ENCODE results near the gene SNTB2. TPM values are rescaled to one million over a fixed set of nuclear protein-coding genes. Genes with fewer than 3 reads are reported as not detected.

SNTB2 gene
- total and polyA plus RNA-seq, 2 of the 8 experiments (the other 6 are each of a cell fraction or from before 2014, with no cell fraction given), result 6.0 to 16.1 TPM

DNA sequence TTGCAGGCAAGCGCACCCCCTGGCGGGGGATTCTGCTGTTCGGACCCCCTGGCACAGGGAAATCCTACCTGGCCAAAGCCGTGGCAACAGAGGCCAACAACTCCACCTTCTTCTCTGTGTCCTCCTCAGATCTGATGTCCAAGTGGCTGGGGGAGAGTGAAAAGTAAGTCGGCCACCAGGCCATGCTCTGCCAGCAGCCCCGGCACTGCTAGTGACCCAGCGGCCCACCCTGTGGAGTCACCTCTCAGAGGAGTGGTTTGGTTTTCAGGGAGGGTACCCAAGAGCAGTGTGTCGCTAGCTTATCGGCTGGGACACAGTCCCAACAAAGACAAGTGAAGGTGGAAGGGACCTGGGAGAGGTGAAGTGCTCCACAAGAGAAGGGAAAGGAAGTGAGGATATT lies 132.4 kb downstream of the SNTB2 start:
- Histone ChIP-seq H3K4ac (replicated peaks; ENCODE audit: insufficient read length, low read depth, low read length) (no peak overlapping the region), H4K91ac (replicated peaks; ENCODE audit: insufficient read length, low read length) (no peak overlapping the region), H2BK120ac (replicated peaks; ENCODE audit: low read depth, low read length) (no peak overlapping the region), H3K79me1 (ENCODE audit: low read depth, low read length) (peaks cover 4% of the 10 kb centered on the region), H4K5ac (ENCODE audit: insufficient read length, low read depth, low read length) (no peak overlapping the region), H2BK5ac (ENCODE audit: low read depth, low read length) (no peak overlapping the region), H3K4me3 (ENCODE audit: extremely low read depth in 1 of 4, insufficient read depth in 2 of 4, low read depth in 3 of 4, low read length in 4 of 4) (no peak overlapping the region), H3K23ac (ENCODE audit: insufficient read length) (no peak overlapping the region), H3K14ac (ENCODE audit: insufficient read length) (no peak overlapping the region), H2AK5ac (ENCODE audit: low read depth, low read length) (no peak overlapping the region), H3K4me1 (replicated peaks in 1 of 4; ENCODE audit: control insufficient read depth in 3 of 4, insufficient read depth in 4 of 4, low read length in 3 of 4) (no peaks in the 10 kb centered on the region), H2AFZ (ENCODE audit: low read length) (no peak overlapping the region), H3K9me3 (ENCODE audit: insufficient read depth in 2 of 2, low read depth in 1 of 2, low read length in 1 of 2) (no peaks in the 10 kb centered on the region), H3K56ac (replicated peaks; ENCODE audit: insufficient read length, low read depth, low read length) (no peak overlapping the region), H2BK12ac (ENCODE audit: low read depth, low read length) (no peak overlapping the region), H4K8ac (ENCODE audit: extremely low read depth, insufficient read depth, low read length) (no peak overlapping the region; the same call in 1 of the 2 replicates), H3K27me3 (replicated peaks in 1 of 4; ENCODE audit: control insufficient read depth in 3 of 4, extremely low read depth in 1 of 4, insufficient read depth in 3 of 4, low read length in 3 of 4) (no peaks in the 10 kb centered on the region), H3K18ac (ENCODE audit: extremely low read depth, low read length) (no peak overlapping the region), H3K23me2 (ENCODE audit: low read depth, low read length) (no peaks in the 10 kb centered on the region; the same call in 1 of the 2 replicates), H3K9ac (replicated peaks in 1 of 4; ENCODE audit: extremely low read depth in 1 of 4, low read depth in 3 of 4, low read length in 3 of 4) (no peak overlapping the region), H2BK20ac (ENCODE audit: low read length) (no peak overlapping the region), H3K36me3 (ENCODE audit: control insufficient read depth in 2 of 4, insufficient read depth in 4 of 4, low read length in 3 of 4) (peaks cover 26 to 68% (median 50%) of the 10 kb centered on the region in 4 experiments), H3K4me2 (ENCODE audit: insufficient read depth in 1 of 2, low read depth in 2 of 2, low read length in 2 of 2) (no peak overlapping the region), H3K79me2 (ENCODE audit: control insufficient read depth in 1 of 2, insufficient read depth in 2 of 2, low read length in 2 of 2) (peaks cover 0 to 16% of the 10 kb centered on the region in 2 experiments; a peak in 1 of 4 replicates), H2BK15ac (ENCODE audit: low read length) (no peak overlapping the region), H3K27ac (ENCODE audit: low read depth, low read length) (no peak overlapping the region), H4K20me1 (replicated peaks in 1 of 2; ENCODE audit: control insufficient read depth in 1 of 2, insufficient read depth in 2 of 2, low read length in 2 of 2) (peaks cover 5 to 28% of the 10 kb centered on the region in 2 experiments)
- TF ChIP-seq TCF12 (IDR thresholded peaks at IDR 0.05; ENCODE audit: low read depth, low read length), result no peak
- TF ChIP-seq RXRA (IDR thresholded peaks at IDR 0.05; ENCODE audit: insufficient read depth, low read depth, low read length), result no peak
- no peak for TF ChIP-seq KDM1A (IDR thresholded peaks at IDR 0.05; ENCODE audit: borderline replicate concordance, low read length)
- no peak for TF ChIP-seq SP1 (IDR thresholded peaks at IDR 0.05; ENCODE audit: low read depth, low read length)
- TF ChIP-seq SIN3A (conservative IDR thresholded peaks at IDR 0.05 in 1 of 2, IDR thresholded peaks at IDR 0.05 in 1 of 2; ENCODE audit: low read depth in 1 of 2, low read length in 2 of 2), result no peak
- TF ChIP-seq, protein P1, sequence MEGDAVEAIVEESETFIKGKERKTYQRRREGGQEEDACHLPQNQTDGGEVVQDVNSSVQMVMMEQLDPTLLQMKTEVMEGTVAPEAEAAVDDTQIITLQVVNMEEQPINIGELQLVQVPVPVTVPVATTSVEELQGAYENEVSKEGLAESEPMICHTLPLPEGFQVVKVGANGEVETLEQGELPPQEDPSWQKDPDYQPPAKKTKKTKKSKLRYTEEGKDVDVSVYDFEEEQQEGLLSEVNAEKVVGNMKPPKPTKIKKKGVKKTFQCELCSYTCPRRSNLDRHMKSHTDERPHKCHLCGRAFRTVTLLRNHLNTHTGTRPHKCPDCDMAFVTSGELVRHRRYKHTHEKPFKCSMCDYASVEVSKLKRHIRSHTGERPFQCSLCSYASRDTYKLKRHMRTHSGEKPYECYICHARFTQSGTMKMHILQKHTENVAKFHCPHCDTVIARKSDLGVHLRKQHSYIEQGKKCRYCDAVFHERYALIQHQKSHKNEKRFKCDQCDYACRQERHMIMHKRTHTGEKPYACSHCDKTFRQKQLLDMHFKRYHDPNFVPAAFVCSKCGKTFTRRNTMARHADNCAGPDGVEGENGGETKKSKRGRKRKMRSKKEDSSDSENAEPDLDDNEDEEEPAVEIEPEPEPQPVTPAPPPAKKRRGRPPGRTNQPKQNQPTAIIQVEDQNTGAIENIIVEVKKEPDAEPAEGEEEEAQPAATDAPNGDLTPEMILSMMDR (IDR thresholded peaks at IDR 0.05; ENCODE audit: control extremely low read depth in 1 of 3, insufficient read depth in 1 of 3, low read depth in 1 of 3, low read length in 3 of 3), result no peak
- TF ChIP-seq TAF1 (IDR thresholded peaks at IDR 0.05; ENCODE audit: low read depth, low read length), result no peak
- ChIA-PET CTCF (ENCODE audit: partially characterized antibody) (no interaction called here), POLR2A (ENCODE audit: partially characterized antibody) (interaction anchor here (0.6 to 24.8 kb wide), 4 partner anchors 17 to 94 kb away, joined by 3 to 497 read pairs (median 3); partner anchors contain the start of genes COG8, NIP7, PDF and TMED6)
- no peak for FAIRE-seq
- DNase-seq (ENCODE audit: low read depth in 1 of 2, low spot score in 2 of 2), result no peak
- WGBS, 2 experiments (ENCODE audit: extremely low coverage in 1 of 2, insufficient coverage in 1 of 2, insufficient read length in 1 of 2, insufficient replicate concordance in 2 of 2, low coverage in 1 of 2, low lambda C conversion rate in 2 of 2, missing lambda C conversion rate in 1 of 2), result 94% methylated on average over 9 of the region's 9 CpGs; no CpG with 5 or more reads in 1 of the 2 experiments
